Ascending aorta (tissue), 2 donors: Measurements from ENCODE around the gene SLC1A3. TPM values are rescaled to one million over a fixed set of nuclear protein-coding genes. Genes with fewer than 3 reads are reported as not detected.

Experiments
- DNase-seq, 2 donors: peaks; one replicate each; pipeline ENCODE4 v3.0.0-alpha.2; 2019; ENCODE audit warnings: low spot score in 2 of 2
- H3K27ac ChIP-seq, 2 donors: fragments of 200-600 bp; sonication (generic); one replicate each; pipeline ENCODE4 v1.5.1; 2016 to 2017; ENCODE audit warnings: mild to moderate bottlenecking in 1 of 2
- H3K27me3 ChIP-seq: fragments of 200-600 bp; sonication (generic); one replicate; pipeline ENCODE4 v1.5.1; 2017
- H3K36me3 ChIP-seq, 2 donors: fragments of 200-600 bp; sonication (generic); one replicate each; pipeline ENCODE4 v1.5.1; 2016
- H3K4me1 ChIP-seq, 2 donors: fragments of 200-600 bp; sonication (generic); one replicate each; pipeline ENCODE4 v1.5.1; 2016 to 2017; ENCODE audit warnings: mild to moderate bottlenecking in 1 of 2
- H3K4me3 ChIP-seq, 2 donors: fragments of 200-600 bp; sonication (generic); one replicate each; pipeline ENCODE4 v1.5.1; 2016 to 2017; ENCODE audit warnings: mild to moderate bottlenecking in 1 of 2
- H3K9me3 ChIP-seq, 2 donors: fragments of 200-600 bp; sonication (generic); one replicate each; pipeline ENCODE4 v1.5.1; 2016
- intact Hi-C: fragments of 100-400 bp; cut with DNase I; formaldehyde crosslinking; loops from one replicate; pipeline ENCODE4 v1.15.1; 2023
- total RNA-seq: library from RNA; depleted of rRNA; stranded (reverse); fragments of >200 nt; gene quantifications from one replicate; pipeline ENCODE4 v1.1.0, GENCODE V29; 2016
- TF ChIP-seq, protein P1 (sequence below), 3 experiments: fragments of 200-600 bp in 2 of 3; fragments of 450-650 bp in 1 of 3; sonication (generic) in 2 of 3; IDR thresholded peaks; one replicate each; pipeline ENCODE4 v1.5.1; 2016 to 2019; ENCODE audit warnings: antibody characterized with exemption in 3 of 3, mild to moderate bottlenecking in 1 of 3, moderate library complexity in 1 of 3

SLC1A3 gene
- total RNA-seq, 1 donor from 2014 or later = 3.0 TPM

- intact Hi-C loops = no loop called here
- Histone ChIP-seq H3K27ac (no peak overlapping the region), H3K9me3 (no peaks in the 10 kb centered on the region), H3K36me3 (no peaks in the 10 kb centered on the region), H3K27me3 (no peaks in the 10 kb centered on the region), H3K4me1 (peaks cover 0 to 2% of the 10 kb centered on the region in 2 donors), H3K4me3 (no peak overlapping the region)
- TF ChIP-seq, protein P1, sequence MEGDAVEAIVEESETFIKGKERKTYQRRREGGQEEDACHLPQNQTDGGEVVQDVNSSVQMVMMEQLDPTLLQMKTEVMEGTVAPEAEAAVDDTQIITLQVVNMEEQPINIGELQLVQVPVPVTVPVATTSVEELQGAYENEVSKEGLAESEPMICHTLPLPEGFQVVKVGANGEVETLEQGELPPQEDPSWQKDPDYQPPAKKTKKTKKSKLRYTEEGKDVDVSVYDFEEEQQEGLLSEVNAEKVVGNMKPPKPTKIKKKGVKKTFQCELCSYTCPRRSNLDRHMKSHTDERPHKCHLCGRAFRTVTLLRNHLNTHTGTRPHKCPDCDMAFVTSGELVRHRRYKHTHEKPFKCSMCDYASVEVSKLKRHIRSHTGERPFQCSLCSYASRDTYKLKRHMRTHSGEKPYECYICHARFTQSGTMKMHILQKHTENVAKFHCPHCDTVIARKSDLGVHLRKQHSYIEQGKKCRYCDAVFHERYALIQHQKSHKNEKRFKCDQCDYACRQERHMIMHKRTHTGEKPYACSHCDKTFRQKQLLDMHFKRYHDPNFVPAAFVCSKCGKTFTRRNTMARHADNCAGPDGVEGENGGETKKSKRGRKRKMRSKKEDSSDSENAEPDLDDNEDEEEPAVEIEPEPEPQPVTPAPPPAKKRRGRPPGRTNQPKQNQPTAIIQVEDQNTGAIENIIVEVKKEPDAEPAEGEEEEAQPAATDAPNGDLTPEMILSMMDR (IDR thresholded peaks at IDR 0.05) = no peak
- DNase-seq = no peak
Measured at GRCh38 chr5:36602704-36603321, 3.6 kb upstream of the SLC1A3 start.

GRCh38 chr5:36605241-36605640 is 1.2 kb upstream of the SLC1A3 start:
- Histone ChIP-seq H3K27ac (no peak overlapping the region), H3K4me1 (peaks cover 0 to 2% of the 10 kb centered on the region in 2 donors), H3K36me3 (no peaks in the 10 kb centered on the region), H3K4me3 (no peak overlapping the region), H3K27me3 (no peaks in the 10 kb centered on the region), H3K9me3 (no peaks in the 10 kb centered on the region)
- DNase-seq = no peak
- intact Hi-C loops = no loop called here
- TF ChIP-seq, protein P1 (IDR thresholded peaks at IDR 0.05) = no peak

GRCh38 chr5:36606036-36606427 is 374 bp upstream of the SLC1A3 start:
- Histone ChIP-seq H3K36me3 (no peaks in the 10 kb centered on the region), H3K27me3 (no peaks in the 10 kb centered on the region), H3K9me3 (no peaks in the 10 kb centered on the region), H3K27ac (no peak overlapping the region), H3K4me3 (peak overlapping the region; percentile 56 to 68), H3K4me1 (peaks cover 0 to 2% of the 10 kb centered on the region in 2 donors)
- DNase-seq = no peak
- intact Hi-C loops = no loop called here
- TF ChIP-seq, protein P1 (IDR thresholded peaks at IDR 0.05) = no peak

DNA sequence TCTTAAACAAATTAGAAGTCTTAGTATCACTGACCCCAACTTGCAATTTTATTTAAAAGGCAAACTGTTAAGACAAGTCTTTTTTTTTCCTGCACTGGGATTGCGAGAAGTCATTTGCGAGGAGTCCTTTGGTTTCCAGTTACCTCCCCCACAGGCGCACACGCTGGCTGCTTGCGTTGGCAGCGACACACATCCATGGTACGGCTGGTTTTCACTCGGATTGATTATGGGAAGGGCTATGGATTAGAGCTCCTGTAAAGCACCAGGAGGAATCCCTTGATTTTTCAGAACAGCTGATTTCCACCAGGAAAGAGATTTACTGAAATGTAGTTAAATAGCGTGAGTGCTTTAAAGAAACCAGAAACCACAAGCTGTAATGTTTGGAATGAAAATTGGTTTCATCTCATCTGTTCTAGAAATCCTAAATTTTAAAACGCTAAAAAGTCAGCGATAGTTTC is 737 bp downstream of the SLC1A3 start:
- H3K4me3 ChIP-seq = peak overlapping the region; percentile 56 to 68
- intact Hi-C loops = no loop called here

DNA sequence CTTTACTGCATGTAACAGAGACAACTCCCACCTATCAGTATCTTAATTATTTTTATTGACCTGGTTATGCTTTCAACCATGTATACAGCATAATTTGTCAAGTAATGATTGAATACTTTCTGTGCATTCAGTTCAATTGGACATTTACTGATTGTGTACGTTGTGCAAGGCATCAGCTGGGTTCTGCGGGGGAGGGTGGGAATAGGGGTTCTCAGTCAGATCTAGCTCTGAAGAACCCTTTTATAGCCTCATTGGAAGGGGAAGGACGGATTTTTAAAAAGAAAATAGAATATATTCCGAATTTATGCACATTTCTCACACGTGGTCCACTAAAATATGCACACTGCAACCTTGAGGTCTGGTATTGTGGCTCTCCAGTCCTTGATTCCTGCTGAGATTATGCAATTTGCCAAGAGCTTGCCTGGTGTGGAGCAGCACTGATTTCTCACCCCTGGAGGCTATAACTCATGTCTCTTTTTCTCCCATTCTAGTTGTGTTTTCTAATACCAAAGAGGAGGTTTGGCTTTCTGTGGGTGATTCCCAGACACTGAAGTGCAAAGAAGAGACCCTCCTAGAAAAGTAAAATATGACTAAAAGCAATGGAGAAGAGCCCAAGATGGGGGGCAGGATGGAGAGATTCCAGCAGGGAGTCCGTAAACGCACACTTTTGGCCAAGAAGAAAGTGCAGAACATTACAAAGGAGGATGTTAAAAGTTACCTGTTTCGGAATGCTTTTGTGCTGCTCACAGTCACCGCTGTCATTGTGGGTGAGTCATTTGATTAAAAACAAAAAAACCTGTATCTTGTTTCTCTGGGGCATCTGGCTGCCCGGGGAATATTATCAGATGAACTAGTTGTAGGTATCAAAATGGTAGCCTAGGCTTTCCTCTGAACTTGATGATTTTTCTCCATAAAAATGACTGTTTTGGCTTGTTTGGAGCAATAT is 1.7 kb downstream of the SLC1A3 start:
- Histone ChIP-seq H3K27ac (no peak overlapping the region), H3K9me3 (no peaks in the 10 kb centered on the region), H3K27me3 (no peaks in the 10 kb centered on the region), H3K36me3 (no peaks in the 10 kb centered on the region), H3K4me1 (peaks cover 0 to 2% of the 10 kb centered on the region in 2 donors), H3K4me3 (peak overlapping the region in 1 of 2 donors; percentile 68)
- TF ChIP-seq, protein P1 (IDR thresholded peaks at IDR 0.05) = no peak
- no peak for DNase-seq
- intact Hi-C loops = no loop called here

More for the DNA sequence above, 737 bp downstream of the SLC1A3 start:
- Histone ChIP-seq H3K27ac (no peak overlapping the region), H3K9me3 (no peaks in the 10 kb centered on the region), H3K4me1 (peaks cover 0 to 2% of the 10 kb centered on the region in 2 donors), H3K36me3 (no peaks in the 10 kb centered on the region), H3K27me3 (no peaks in the 10 kb centered on the region)
- TF ChIP-seq, protein P1 (IDR thresholded peaks at IDR 0.05) = no peak
- no peak for DNase-seq
